GM10266 (cell line): Measurements from ENCODE around the gene RPS6KA6.

Experiments used
- DNase-seq: peaks from one replicate; pipeline ENCODE4 v3.0.0; 2012; ENCODE audit errors: extremely low spot score
- TF ChIP-seq, protein P1 (sequence below): IDR thresholded peaks from 2 replicates; pipeline ENCODE4 v1.5.1; 2012; ENCODE audit warnings: mild to moderate bottlenecking, low read depth; ENCODE audit not compliant: control insufficient read depth, insufficient read depth; ENCODE audit errors: missing control alignments

RPS6KA6 gene

DNA sequence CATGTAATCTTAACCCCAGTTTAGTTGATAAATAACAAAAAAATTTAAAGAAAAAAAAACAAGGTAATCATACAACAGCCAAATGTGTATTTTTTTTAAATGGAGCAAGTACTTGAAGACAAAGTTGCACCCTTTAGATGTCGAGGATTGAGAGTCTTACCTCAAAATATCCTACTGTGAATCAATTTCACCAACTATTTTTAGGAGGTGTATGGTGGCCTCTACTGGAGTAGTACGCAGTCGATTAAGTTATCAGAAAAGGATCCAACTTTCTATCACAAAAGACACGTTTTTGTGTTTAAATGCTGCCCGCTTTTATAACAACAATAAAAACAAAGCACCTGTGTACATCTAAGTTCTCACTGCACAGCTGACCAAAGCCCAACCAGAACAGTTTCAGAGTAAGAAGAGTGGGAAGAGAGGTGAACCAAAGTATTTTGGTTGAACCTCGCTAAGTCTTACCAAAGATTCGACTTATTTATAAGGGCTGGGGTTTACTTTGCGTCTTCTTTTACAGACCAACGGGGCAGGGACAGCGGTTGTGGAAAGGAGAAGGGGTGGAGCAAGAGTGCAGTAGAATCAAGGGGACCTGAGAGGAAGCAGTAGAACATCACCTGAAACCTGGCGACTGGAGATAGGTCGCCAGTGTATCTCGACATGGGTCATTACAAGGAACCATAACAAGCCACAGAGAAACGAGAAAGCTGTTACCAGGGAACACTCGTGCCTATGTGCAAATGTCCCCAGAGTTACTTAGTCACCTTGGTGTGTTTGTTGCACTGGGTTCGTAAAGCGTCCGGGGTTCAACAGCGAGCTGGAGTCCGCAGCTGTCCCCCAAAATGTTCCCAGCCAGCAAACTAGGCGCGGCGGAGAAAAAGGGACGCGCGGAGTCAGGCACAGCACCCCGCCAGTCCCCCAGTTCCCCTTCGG lies 1.1 kb downstream of the RPS6KA6 start:
- TF ChIP-seq, protein P1, sequence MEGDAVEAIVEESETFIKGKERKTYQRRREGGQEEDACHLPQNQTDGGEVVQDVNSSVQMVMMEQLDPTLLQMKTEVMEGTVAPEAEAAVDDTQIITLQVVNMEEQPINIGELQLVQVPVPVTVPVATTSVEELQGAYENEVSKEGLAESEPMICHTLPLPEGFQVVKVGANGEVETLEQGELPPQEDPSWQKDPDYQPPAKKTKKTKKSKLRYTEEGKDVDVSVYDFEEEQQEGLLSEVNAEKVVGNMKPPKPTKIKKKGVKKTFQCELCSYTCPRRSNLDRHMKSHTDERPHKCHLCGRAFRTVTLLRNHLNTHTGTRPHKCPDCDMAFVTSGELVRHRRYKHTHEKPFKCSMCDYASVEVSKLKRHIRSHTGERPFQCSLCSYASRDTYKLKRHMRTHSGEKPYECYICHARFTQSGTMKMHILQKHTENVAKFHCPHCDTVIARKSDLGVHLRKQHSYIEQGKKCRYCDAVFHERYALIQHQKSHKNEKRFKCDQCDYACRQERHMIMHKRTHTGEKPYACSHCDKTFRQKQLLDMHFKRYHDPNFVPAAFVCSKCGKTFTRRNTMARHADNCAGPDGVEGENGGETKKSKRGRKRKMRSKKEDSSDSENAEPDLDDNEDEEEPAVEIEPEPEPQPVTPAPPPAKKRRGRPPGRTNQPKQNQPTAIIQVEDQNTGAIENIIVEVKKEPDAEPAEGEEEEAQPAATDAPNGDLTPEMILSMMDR, result no peak
- peak; percentile 12 for DNase-seq

DNA sequence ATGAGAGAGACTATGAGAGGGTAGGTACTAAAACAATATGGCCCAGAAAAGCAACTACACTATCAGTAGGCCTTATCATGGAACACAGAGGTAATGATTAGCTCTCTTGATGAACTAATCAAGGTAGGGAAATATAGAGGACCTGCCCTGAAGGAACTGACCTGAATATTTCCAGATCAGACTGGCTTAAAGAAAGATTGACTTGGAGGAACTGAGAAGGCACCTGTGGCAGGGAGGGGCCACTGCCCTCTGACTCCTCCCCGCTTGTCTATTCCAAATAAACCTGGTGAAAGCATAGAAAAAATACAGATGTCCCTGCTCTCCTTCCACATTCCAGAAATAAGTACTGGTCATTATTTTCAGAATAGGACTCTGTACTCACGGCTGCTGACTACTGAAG lies 5.5 kb downstream of the RPS6KA6 start:
- TF ChIP-seq, protein P1, result no peak
- DNase-seq, result no peak

DNA sequence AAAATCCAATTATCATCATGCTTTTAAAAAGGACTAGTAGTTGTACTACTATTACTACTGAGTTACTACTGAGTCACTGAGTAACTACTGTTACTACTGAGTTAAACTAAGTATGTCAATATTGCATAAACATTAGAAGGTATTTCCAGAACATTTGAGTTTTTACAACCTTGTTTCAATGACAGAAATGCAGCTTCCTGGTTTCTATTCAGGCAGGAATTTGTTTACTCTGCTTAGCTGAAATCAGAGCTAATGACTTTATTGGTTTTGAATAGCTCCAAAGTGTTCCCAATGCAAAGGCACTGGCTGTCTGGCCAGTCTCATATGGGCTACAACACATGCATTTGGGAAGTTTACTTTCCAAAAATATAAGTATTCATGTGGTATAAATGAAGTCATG lies 12.0 kb downstream of the RPS6KA6 start:
- DNase-seq, result no peak
- TF ChIP-seq, protein P1, result no peak

DNA sequence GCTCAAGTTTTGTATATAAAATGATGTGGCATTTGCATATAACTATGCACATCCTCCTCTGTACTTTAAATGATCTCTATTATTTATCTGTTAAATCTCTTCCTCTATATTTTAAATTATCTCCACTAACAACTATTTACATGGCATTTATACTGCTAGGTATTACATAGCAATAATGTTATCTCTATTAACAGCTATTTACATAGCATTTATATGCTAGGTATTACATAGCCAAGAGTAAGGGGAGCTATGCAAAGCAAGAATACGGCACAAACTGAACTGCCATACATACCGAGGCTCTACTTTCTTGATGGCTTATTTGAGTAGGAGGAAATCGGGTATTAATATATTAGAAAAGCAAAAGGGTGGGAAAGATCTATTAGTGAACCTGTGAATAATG lies 12.7 kb downstream of the RPS6KA6 start:
- no peak for DNase-seq
- TF ChIP-seq, protein P1, result no peak

DNA sequence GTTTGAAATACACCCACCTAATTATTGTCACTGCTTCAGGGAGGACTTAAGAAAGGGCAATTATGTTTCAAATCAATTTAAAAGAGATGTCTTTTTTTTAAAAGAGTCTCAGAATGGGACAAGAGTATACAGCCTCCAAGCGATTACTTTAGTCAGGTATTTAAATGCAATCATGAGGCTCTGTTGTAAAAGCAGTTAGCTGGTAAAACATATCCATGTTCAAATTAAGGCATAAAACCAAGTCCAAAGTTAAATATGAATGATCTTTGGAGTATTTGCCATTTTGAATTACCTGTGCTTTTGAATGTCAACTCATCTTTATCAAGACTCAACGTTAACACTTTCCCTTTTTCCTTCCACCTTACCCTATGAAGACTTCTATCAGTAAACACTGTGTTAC lies 13.7 kb downstream of the RPS6KA6 start:
- DNase-seq, result no peak
- TF ChIP-seq, protein P1, result no peak

DNA sequence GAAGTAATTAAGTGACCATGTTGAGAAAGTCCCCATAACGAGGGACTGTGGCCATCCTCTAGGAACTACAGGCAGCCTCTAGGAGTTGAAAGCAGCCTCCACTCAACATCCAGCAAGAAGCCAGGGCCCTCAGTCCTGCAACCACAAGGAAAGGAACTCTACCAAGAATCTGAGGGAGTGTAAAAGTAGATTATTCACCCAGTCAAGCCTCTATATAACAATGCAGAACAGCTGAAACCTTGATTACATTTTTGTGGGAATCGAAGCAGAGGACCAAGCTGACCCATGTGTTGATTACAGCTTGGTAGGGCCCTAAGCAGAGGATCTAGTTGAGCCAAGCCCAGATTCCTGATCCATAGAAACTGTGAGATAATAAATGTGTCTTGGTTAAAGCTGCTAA lies 17.1 kb downstream of the RPS6KA6 start:
- no peak for DNase-seq
- TF ChIP-seq, protein P1, result no peak

DNA sequence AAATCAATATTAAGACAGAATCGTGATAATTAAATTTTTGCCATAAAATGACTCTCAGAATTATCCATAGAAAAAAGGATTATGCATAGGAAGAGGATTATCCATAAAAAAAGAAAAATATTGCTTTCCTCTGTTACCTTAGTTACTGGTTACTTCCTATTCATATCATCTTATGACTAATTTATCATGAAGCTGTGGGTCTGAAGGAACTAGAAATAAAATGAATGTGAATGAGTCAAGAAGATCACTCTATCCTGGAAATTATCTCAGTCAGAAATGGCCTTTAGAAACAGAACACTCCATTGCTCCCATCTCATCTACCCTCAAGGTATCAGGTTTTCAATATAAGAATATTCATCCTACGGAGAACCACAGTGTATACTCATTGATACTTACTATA lies 19.4 kb downstream of the RPS6KA6 start:
- TF ChIP-seq, protein P1, result no peak
- DNase-seq, result no peak
